ENCODE data around the gene GAGE2A. TPM values are rescaled to one million over a fixed set of nuclear protein-coding genes. Genes with fewer than 3 reads are reported as not detected.
A peak's percentile ranks its signal among the peaks of the same experiment; 100 is the strongest.
"Not testable (repeated sequence)": the region's sequence is repeated elsewhere in the genome, so short reads cannot be mapped to it uniquely, and the experiment has no call there.

The GAGE2A gene
- total and polyA plus RNA-seq, 7 experiments from 2014 or later: not detected

DNA sequence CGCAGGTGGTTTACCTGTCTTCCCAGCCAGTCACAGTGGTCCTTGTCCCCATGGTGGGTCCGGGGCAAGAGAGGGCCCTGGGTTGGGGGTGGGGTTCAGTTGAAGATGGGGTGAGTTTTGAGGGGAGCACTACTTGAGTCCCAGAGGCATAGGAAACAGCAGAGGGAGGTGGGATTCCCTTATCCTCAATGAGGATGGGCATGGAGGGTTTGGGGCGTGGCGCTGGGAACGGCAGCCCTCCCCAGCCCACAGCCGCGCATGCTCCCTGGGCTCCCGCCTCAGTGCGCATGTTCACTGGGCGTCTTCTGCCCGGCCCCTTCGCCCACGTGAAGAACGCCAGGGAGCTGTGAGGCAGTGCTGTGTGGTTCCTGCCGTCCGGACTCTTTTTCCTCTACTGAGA is 9.6 kb upstream of the GAGE2A start, which contains the start of gene GAGE12H:
GAGE12H (plus strand) TSS at position 301 of the 400 bp plus-strand sequence. CDS start 1,155 bp downstream, outside the sequence.
- not testable (repeated sequence) for H3K4me3 Mint-ChIP-seq

DNA sequence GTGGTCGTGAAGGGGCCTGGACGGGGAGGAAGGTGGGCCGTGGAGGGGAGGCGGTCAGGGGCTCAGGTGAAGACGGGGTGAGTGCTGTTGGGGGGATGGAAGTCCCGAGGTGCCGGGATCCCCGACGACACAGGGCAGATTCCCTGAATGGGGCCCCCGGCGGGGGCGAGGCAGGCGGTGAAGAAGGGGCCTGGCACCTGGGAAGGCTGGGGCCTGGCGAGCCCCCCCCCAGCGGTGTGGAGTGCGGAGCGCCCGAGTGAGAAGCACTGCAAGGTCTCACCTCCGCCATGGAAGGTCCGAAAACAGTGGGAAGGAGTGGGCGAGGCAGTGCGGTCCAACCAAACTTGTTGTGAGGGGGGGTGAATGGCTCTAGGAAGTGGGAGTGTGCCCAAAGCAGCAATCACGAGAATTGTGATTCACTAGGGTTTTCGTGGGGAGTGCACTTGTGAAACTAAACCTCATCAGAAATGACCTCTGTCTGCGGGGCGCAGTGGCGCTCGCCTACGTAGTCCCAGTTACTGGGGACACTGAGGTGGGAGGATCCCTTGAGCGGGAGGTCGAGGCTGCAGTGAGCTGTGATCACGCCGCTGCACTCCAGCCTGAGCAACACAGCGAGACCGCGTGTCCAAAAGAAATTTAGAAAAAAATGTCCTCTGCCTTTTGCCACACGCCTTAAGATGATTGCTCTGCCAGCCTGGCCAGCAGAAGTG is 628 bp downstream of the GAGE2A start:
- H3K27ac Mint-ChIP-seq; H3K27ac ChIP-seq (ENCODE audit: low read depth, low read length); H3K27me3 ChIP-seq (ENCODE audit: control insufficient read depth in 2 of 2, insufficient read depth in 2 of 2, low read length in 2 of 2); H3K9me3 Mint-ChIP-seq; H3K9me3 ChIP-seq (ENCODE audit: control insufficient read depth in 2 of 3, low read length in 3 of 3); H3K27me3 Mint-ChIP-seq; POLR2A ChIA-PET; CTCF ChIA-PET; ATAC-seq; H3K36me3 ChIP-seq (ENCODE audit: control insufficient read depth in 2 of 3, insufficient read depth in 3 of 3, low read length in 3 of 3); intact Hi-C loops (cut with micrococcal nuclease); H3K4me3 Mint-ChIP-seq; H3K36me3 Mint-ChIP-seq; H3K4me1 Mint-ChIP-seq; H3K4me3 ChIP-seq (ENCODE audit: low read length); H3K4me1 ChIP-seq (ENCODE audit: control insufficient read depth in 2 of 2, insufficient read depth in 2 of 2, low read length in 2 of 2): not testable (repeated sequence)
- peak in 1 of 9 donors; percentile 7 for DNase-seq

More for the DNA sequence above, 9.6 kb upstream of the GAGE2A start, which contains the start of gene GAGE12H:
- H3K36me3 Mint-ChIP-seq; H3K9me3 Mint-ChIP-seq; H3K4me1 ChIP-seq (ENCODE audit: control insufficient read depth in 2 of 2, insufficient read depth in 2 of 2, low read length in 2 of 2); ATAC-seq; H3K27ac Mint-ChIP-seq; H3K36me3 ChIP-seq (ENCODE audit: control insufficient read depth in 2 of 3, insufficient read depth in 3 of 3, low read length in 3 of 3); H3K4me3 ChIP-seq (ENCODE audit: low read length); H3K27me3 ChIP-seq (ENCODE audit: control insufficient read depth in 2 of 2, insufficient read depth in 2 of 2, low read length in 2 of 2); intact Hi-C loops (cut with micrococcal nuclease); H3K9me3 ChIP-seq (ENCODE audit: control insufficient read depth in 2 of 3, low read length in 3 of 3); DNase-seq; CTCF ChIA-PET; H3K27ac ChIP-seq (ENCODE audit: low read depth, low read length); H3K4me1 Mint-ChIP-seq; POLR2A ChIA-PET; H3K27me3 Mint-ChIP-seq: not testable (repeated sequence)

DNA sequence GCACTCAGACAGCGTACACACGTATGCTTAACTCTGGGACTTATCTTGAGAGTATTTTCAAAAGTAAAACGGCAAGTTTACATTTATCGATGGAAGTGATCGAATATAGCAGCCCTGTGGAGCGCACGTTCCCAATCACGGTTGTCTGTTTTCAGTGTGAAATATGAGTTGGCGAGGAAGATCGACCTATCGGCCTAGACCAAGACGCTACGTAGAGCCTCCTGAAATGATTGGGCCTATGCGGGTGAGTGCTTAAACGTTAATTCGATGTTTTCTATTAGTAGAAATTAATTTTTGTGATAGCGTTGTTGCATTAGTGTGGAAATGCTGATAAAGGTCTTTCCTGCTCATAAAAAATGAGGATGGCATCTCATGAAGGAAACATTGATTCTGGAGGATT is 1.2 kb downstream of the GAGE2A start:
- H3K27me3 Mint-ChIP-seq; H3K36me3 Mint-ChIP-seq; H3K4me3 Mint-ChIP-seq; H3K9me3 Mint-ChIP-seq; intact Hi-C loops (cut with micrococcal nuclease); ATAC-seq; CTCF ChIA-PET; H3K27ac Mint-ChIP-seq; POLR2A ChIA-PET; H3K4me3 ChIP-seq (ENCODE audit: low read length); H3K36me3 ChIP-seq (ENCODE audit: control insufficient read depth in 2 of 3, insufficient read depth in 3 of 3, low read length in 3 of 3); H3K4me1 ChIP-seq (ENCODE audit: control insufficient read depth in 2 of 2, insufficient read depth in 2 of 2, low read length in 2 of 2); H3K27me3 ChIP-seq (ENCODE audit: control insufficient read depth in 2 of 2, insufficient read depth in 2 of 2, low read length in 2 of 2); DNase-seq; H3K9me3 ChIP-seq (ENCODE audit: control insufficient read depth in 2 of 3, low read length in 3 of 3); H3K27ac ChIP-seq (ENCODE audit: low read depth, low read length); H3K4me1 Mint-ChIP-seq: not testable (repeated sequence)

DNA sequence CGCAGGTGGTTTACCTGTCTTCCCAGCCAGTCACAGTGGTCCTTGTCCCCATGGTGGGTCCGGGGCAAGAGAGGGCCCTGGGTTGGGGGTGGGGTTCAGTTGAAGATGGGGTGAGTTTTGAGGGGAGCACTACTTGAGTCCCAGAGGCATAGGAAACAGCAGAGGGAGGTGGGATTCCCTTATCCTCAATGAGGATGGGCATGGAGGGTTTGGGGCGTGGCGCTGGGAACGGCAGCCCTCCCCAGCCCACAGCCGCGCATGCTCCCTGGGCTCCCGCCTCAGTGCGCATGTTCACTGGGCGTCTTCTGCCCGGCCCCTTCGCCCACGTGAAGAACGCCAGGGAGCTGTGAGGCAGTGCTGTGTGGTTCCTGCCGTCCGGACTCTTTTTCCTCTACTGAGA is 9.4 kb downstream of the GAGE2A start, which contains the start of gene GAGE1:
GAGE1 (plus strand) TSS at position 301 of the 400 bp plus-strand sequence. CDS start 1,155 bp downstream, outside the sequence.
- H3K27ac ChIP-seq (ENCODE audit: low read depth, low read length); H3K4me3 Mint-ChIP-seq; H3K27me3 Mint-ChIP-seq; intact Hi-C loops (cut with micrococcal nuclease); H3K9me3 ChIP-seq (ENCODE audit: control insufficient read depth in 2 of 3, low read length in 3 of 3); H3K4me3 ChIP-seq (ENCODE audit: low read length); ATAC-seq; H3K4me1 ChIP-seq (ENCODE audit: control insufficient read depth in 2 of 2, insufficient read depth in 2 of 2, low read length in 2 of 2); DNase-seq; H3K27ac Mint-ChIP-seq; H3K36me3 ChIP-seq (ENCODE audit: control insufficient read depth in 2 of 3, insufficient read depth in 3 of 3, low read length in 3 of 3); POLR2A ChIA-PET; H3K4me1 Mint-ChIP-seq; H3K36me3 Mint-ChIP-seq; CTCF ChIA-PET; H3K9me3 Mint-ChIP-seq; H3K27me3 ChIP-seq (ENCODE audit: control insufficient read depth in 2 of 2, insufficient read depth in 2 of 2, low read length in 2 of 2): not testable (repeated sequence)

DNA sequence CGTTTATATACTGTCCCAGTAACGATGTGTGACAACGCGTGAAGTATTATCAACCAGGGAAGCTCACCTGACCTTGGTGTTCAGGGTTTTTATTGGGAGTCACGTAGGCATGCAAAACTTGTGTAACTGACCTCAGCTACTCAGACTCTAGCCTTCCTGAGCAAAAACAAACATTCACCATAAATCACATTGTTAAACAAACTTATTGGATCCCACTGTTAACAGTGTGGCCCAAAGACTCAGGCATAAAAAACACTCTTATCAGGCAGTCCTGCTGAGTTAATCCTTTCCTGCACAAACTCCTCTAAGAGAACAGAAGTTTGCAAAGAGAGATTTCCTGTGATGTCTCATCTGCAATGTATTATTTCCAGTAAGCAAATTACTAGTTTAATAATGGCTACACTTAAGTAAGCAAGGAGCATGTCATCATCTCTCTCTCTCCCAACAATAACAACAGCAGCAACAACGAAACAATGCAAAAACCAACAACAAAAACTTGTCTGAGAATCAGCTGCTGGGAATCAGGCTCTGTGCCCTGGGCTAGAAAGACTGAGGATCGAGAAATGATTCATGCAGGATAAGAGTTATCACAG is 21.5 kb downstream of the GAGE2A start:
- DNase-seq (no peak), ATAC-seq (no peak)
- ChIA-PET CTCF (no interaction called here), POLR2A (no interaction called here)
- Histone ChIP-seq H3K27me3 (ENCODE audit: control insufficient read depth in 2 of 2, insufficient read depth in 2 of 2, low read length in 2 of 2) (no peaks in the 10 kb centered on the region), H3K36me3 (ENCODE audit: control insufficient read depth in 2 of 3, insufficient read depth in 3 of 3, low read length in 3 of 3) (no peaks in the 10 kb centered on the region), H3K4me1 (ENCODE audit: control insufficient read depth in 2 of 2, insufficient read depth in 2 of 2, low read length in 2 of 2) (no peaks in the 10 kb centered on the region), H3K9me3 (ENCODE audit: control insufficient read depth in 2 of 3, low read length in 3 of 3) (no peaks in the 10 kb centered on the region), H3K4me3 (ENCODE audit: low read length) (no peak overlapping the region), H3K27ac (ENCODE audit: low read depth, low read length) (no peak overlapping the region)
- H3K4me1 Mint-ChIP-seq: no peaks in the 10 kb centered on the region
- H3K27ac Mint-ChIP-seq: no peak overlapping the region
- no peak overlapping the region for H3K4me3 Mint-ChIP-seq
- no peaks in the 10 kb centered on the region for H3K36me3 Mint-ChIP-seq
- H3K9me3 Mint-ChIP-seq: peaks cover 0 to 5% (median 0%) of the 10 kb centered on the region in 11 donors
- peaks cover 0 to 4% (median 0%) of the 10 kb centered on the region in 5 donors for H3K27me3 Mint-ChIP-seq
- intact Hi-C loops (cut with micrococcal nuclease): no loop called here

DNA sequence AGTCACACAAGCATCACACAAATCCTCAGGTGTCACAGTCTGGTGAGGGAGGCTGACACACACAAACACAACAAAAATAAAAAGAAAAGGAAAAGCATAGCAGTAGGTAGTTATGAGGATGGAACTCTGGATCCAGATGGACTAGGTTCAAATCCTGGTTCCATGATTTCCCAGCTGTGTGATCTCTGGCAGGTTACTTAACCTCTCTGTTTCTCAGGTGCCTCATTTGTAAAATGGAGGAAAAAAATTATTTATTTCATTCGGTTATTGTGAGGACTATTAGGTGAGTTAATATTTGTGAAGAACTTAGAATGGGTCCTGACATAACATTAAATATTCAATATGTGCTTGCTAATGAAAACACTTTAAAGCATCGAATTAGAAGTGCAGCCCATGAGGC is 29.3 kb downstream of the GAGE2A start:
- Histone ChIP-seq H3K4me3 (ENCODE audit: low read length) (no peak overlapping the region), H3K27ac (ENCODE audit: low read depth, low read length) (no peak overlapping the region), H3K36me3 (ENCODE audit: control insufficient read depth in 2 of 3, insufficient read depth in 3 of 3, low read length in 3 of 3) (no peaks in the 10 kb centered on the region), H3K27me3 (ENCODE audit: control insufficient read depth in 2 of 2, insufficient read depth in 2 of 2, low read length in 2 of 2) (no peaks in the 10 kb centered on the region), H3K9me3 (ENCODE audit: control insufficient read depth in 2 of 3, low read length in 3 of 3) (no peaks in the 10 kb centered on the region), H3K4me1 (ENCODE audit: control insufficient read depth in 2 of 2, insufficient read depth in 2 of 2, low read length in 2 of 2) (no peaks in the 10 kb centered on the region)
- H3K27me3 Mint-ChIP-seq: no peaks in the 10 kb centered on the region
- no peak for DNase-seq
- H3K27ac Mint-ChIP-seq: peak overlapping the region in 1 of 9 donors; percentile 52
- H3K4me1 Mint-ChIP-seq: no peaks in the 10 kb centered on the region
- POLR2A ChIA-PET: no interaction called here
- CTCF ChIA-PET: no interaction called here
- no peak for ATAC-seq
- H3K36me3 Mint-ChIP-seq: no peaks in the 10 kb centered on the region
- H3K4me3 Mint-ChIP-seq: no peak overlapping the region
- H3K9me3 Mint-ChIP-seq: peaks cover 0 to 4% (median 0%) of the 10 kb centered on the region in 11 donors
- intact Hi-C loops (cut with micrococcal nuclease): no loop called here
